HG03045 (cell line): ENCODE data around the gene PPP1R1B.

Source experiments
- ATAC-seq: cut with Tn5 transposase; IDR thresholded peaks from one replicate; pipeline ENCODE4 v1.9.1; 2021; ENCODE audit warnings: mild to moderate bottlenecking, moderate library complexity; ENCODE audit not compliant: unreplicated experiment

The PPP1R1B gene

GRCh38 chr17:39678340-39679116 lies 51.8 kb downstream of the PPP1R1B start:
- ATAC-seq, result no peak

GRCh38 chr17:39679521-39680192 lies 52.9 kb downstream of the PPP1R1B start:
- ATAC-seq, result no peak

- ATAC-seq, result no peak
Observed at GRCh38 chr17:39683295-39683939, 56.7 kb downstream of the PPP1R1B start.

DNA sequence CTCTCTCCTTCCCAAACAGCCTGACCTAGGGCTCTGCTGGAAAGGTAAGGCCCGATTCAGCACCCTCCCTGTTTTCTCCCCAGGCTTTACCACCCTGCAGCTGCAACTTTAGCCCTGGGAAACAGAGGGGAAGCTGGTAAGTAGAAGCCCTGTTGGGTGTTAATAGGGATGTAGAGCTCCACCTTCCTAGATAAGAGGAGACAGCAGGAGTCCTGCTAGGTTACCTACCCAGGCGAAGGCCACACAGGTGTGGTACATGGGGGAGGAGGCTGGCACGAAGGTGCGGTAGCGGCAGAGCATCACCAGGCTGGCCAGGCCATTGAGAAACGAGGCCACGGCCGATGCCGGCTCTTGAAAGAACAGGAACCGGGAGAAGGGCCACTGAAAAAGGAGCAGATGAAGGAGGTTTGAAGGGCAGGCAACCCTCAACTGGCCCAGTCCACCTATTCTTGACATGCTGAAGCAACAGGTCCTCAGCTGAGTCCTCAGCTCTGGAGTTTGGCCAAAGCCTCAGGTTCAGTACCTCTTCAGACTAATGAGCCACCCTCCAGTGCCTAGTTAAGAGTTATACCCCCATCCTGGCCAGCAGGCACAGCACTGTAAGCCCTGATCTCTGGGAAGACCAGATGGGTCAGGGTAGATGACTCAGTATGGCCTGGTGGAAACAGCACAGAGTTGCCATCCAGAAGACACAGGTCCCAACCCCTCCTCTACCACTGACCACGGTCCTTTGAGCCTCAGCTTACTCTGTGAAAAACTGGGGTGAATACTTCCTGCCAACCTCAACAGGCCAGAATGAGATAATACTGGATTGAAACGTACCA lies 57.8 kb downstream of the PPP1R1B start:
- ATAC-seq, result no peak
